A549 (cell line): Measurements from ENCODE around the gene CTAGE9. TPM values are rescaled to one million over a fixed set of nuclear protein-coding genes. Genes with fewer than 3 reads are reported as not detected.

Source experiments
- ATAC-seq, 2 experiments: fragments of 200-7000 bp in 1 of 2; fragments of >200 bp in 1 of 2; cut with Nextera tagmentation in 1 of 2; cut with Tn5 transposase in 1 of 2; 3 replicates each; pipeline versions ENCODE4 v1.8.0 to v1.9.1; 2018 to 2020; ENCODE audit warnings: mild to moderate bottlenecking in 1 of 2, moderate library complexity in 1 of 2
- CTCF ChIA-PET: fragments of 300-600 bp; sonication (Branson Sonifier 250); formaldehyde crosslinking; extraction: SDS; loops from one replicate; lab custom pipeline; 2021; ENCODE audit warnings: antibody characterized with exemption, inconsistent platforms; lab: Yijun Ruan, JAX
- POLR2A ChIA-PET: fragments of 350-600 bp; formaldehyde crosslinking; extraction: SDS; loops from one replicate; lab custom pipeline; 2021; ENCODE audit warnings: antibody characterized with exemption, inconsistent platforms; lab: Yijun Ruan, JAX
- DNase-seq, 2 experiments: peaks; one replicate each; pipeline versions ENCODE4 v3.0.0 to v3.0.0-alpha.2; 2011 to 2016; ENCODE audit warnings: low read depth in 1 of 2, low spot score in 1 of 2
- FAIRE-seq: peaks from 2 replicates; lab custom pipeline; 2011; peaks lifted over from hg19 to GRCh38; lab: Jason Lieb, UNC
- H3K27ac ChIP-seq, 2 experiments: fragments of >200 bp; sonication (Bioruptor Twin); formaldehyde crosslinking; 3 replicates each; pipeline ENCODE4 v1.5.1; 2016 to 2017
- H3K4me1 ChIP-seq: fragments of >200 bp; sonication (Bioruptor Twin); formaldehyde crosslinking; 3 replicates; pipeline ENCODE4 v1.6.1; 2016
- H3K4me2 ChIP-seq: fragments of >200 bp; sonication (Bioruptor Twin); formaldehyde crosslinking; 3 replicates; pipeline ENCODE4 v1.6.1; 2016
- H3K4me3 ChIP-seq: fragments of >200 bp; sonication (Bioruptor Twin); formaldehyde crosslinking; 3 replicates; pipeline ENCODE4 v1.5.1; 2016
- H3K9me3 ChIP-seq: fragments of >200 bp; sonication (Bioruptor Twin); formaldehyde crosslinking; 3 replicates; pipeline ENCODE4 v1.6.1; 2016
- ATOH8 ChIP-seq: fragments of 250-450 bp; sonication (Bioruptor Pico); IDR thresholded peaks from 2 replicates; pipeline ENCODE4 v1.5.0; 2020; ENCODE audit warnings: low read depth, mild to moderate bottlenecking, moderate library complexity
- BCL3 ChIP-seq: fragments of >200 bp; sonication (Bioruptor Twin); formaldehyde crosslinking; IDR thresholded peaks from 3 replicates; pipeline ENCODE4 v1.6.1; 2016
- CEBPB ChIP-seq, 2 experiments: fragments of >200 bp in 1 of 2; sonication (Bioruptor Twin) in 1 of 2; formaldehyde crosslinking in 1 of 2; IDR thresholded peaks; 2 replicates each; pipeline ENCODE4 v1.6.1; 2012 to 2016
- E2F6 ChIP-seq: IDR thresholded peaks from 2 replicates; pipeline ENCODE4 v1.6.1; 2012; ENCODE audit warnings: low read depth, borderline replicate concordance
- EHF ChIP-seq: fragments of 250-450 bp; sonication (Bioruptor Pico); IDR thresholded peaks from 2 replicates; pipeline ENCODE4 v1.5.0; 2020; ENCODE audit warnings: mild to moderate bottlenecking
- EHMT2 ChIP-seq: fragments of 200-600 bp; sonication (generic); IDR thresholded peaks from 2 replicates; pipeline ENCODE4 v1.6.1; 2016; ENCODE audit warnings: antibody characterized with exemption, low read depth, mild to moderate bottlenecking, moderate library complexity
- ELK1 ChIP-seq: fragments of 150-350 bp; IDR thresholded peaks from 2 replicates; pipeline ENCODE4 v1.6.1; 2014; ENCODE audit warnings: low read depth, mild to moderate bottlenecking, low read length
- EP300 ChIP-seq, 2 experiments: fragments of >200 bp; sonication (Bioruptor Twin); formaldehyde crosslinking; IDR thresholded peaks; 2 replicates in 1 of 2; 3 replicates in 1 of 2; pipeline ENCODE4 v1.6.1; 2016 to 2017
- FOSL2 ChIP-seq, 2 experiments: fragments of 450-650 bp in 1 of 2; fragments of >200 bp in 1 of 2; sonication (Bioruptor Twin) in 1 of 2; formaldehyde crosslinking; IDR thresholded peaks; 2 replicates each; pipeline versions ENCODE4 v1.5.0 to v1.6.1; 2016 to 2020; ENCODE audit warnings: mild to moderate bottlenecking in 1 of 2, moderate library complexity in 1 of 2
- HMGXB4 ChIP-seq: fragments of 250-450 bp; sonication (Bioruptor Pico); IDR thresholded peaks from 2 replicates; pipeline ENCODE4 v1.5.0; 2021; ENCODE audit warnings: mild to moderate bottlenecking, moderate library complexity, borderline replicate concordance
- HOXB13 ChIP-seq: fragments of 250-450 bp; sonication (Bioruptor Pico); IDR thresholded peaks from 2 replicates; pipeline ENCODE4 v1.5.0; 2020; ENCODE audit warnings: low read depth, mild to moderate bottlenecking, moderate library complexity
- KDM5A ChIP-seq: fragments of 200-600 bp; sonication (generic); IDR thresholded peaks from 2 replicates; pipeline ENCODE4 v1.6.1; 2016; ENCODE audit warnings: antibody characterized with exemption, mild to moderate bottlenecking
- MAFK ChIP-seq: fragments of 450-650 bp; IDR thresholded peaks from 2 replicates; pipeline ENCODE4 v1.6.1; 2014; ENCODE audit not compliant: partially characterized antibody
- NR3C1 ChIP-seq: fragments of >200 bp; sonication (Bioruptor Twin); formaldehyde crosslinking; IDR thresholded peaks from 3 replicates; pipeline ENCODE4 v1.6.1; 2017
- PBX3 ChIP-seq: IDR thresholded peaks from 2 replicates; pipeline ENCODE4 v1.6.1; 2012
- PHF8 ChIP-seq: fragments of 200-600 bp; sonication (generic); IDR thresholded peaks from 2 replicates; pipeline ENCODE4 v1.6.1; 2016; ENCODE audit warnings: low read depth, mild to moderate bottlenecking, antibody characterized with exemption, moderate library complexity, borderline replicate concordance
- RAD21 ChIP-seq, 2 experiments: fragments of >200 bp in 1 of 2; sonication (Bioruptor Twin) in 1 of 2; formaldehyde crosslinking in 1 of 2; IDR thresholded peaks in 1 of 2; conservative IDR thresholded peaks in 1 of 2; 2 replicates in 1 of 2; 3 replicates in 1 of 2; pipeline ENCODE4 v1.6.1; 2012 to 2018; ENCODE audit warnings: inconsistent platforms in 1 of 2
- RFX5 ChIP-seq: fragments of 450-650 bp; IDR thresholded peaks from 2 replicates; pipeline ENCODE4 v1.7.1; 2014; ENCODE audit warnings: antibody characterized with exemption, mild to moderate bottlenecking, moderate library complexity
- SMC3 ChIP-seq: fragments of >200 bp; sonication (Bioruptor Twin); formaldehyde crosslinking; IDR thresholded peaks from 3 replicates; pipeline ENCODE4 v1.6.1; 2018; ENCODE audit warnings: inconsistent platforms
- ZFP36 ChIP-seq: fragments of 450-650 bp; IDR thresholded peaks from 2 replicates; pipeline ENCODE4 v1.6.1; 2014; ENCODE audit warnings: borderline replicate concordance; ENCODE audit not compliant: partially characterized antibody
- ZSCAN20 ChIP-seq: fragments of 250-450 bp; sonication (Bioruptor Pico); IDR thresholded peaks from 2 replicates; pipeline ENCODE4 v1.8.0; 2022; ENCODE audit warnings: mild to moderate bottlenecking, moderate library complexity
- WGBS: methylation state at CpG from one replicate; pipeline ENCODE4 v1.1.6; 2017; ENCODE audit errors: missing lambda C conversion rate; 5-methylcytosine and 5-hydroxymethylcytosine counted together
- polyA plus RNA-seq, 4 experiments: library from polyadenylated mRNA; depleted of rRNA in 3 of 4; stranded (reverse); fragments of >200 nt; fragmentation: RNase III in 1 of 4; extraction: RNeasy Plus Mini Kit Qiagen cat#74134 plus additional on column Dnase treatment in 1 of 4; gene quantifications; 2 replicates in 3 of 4; 3 replicates in 1 of 4; pipeline ENCODE4 v1.2.3, GENCODE V29; 2011 to 2017

Gene CTAGE9
- polyA plus RNA-seq, 2 of the 4 experiments (the other 2 are of a cell fraction), result not detected

- TF ChIP-seq ATOH8 (CRISPR knock-in tag) (no peak), ZSCAN20 (CRISPR knock-in tag) (no peak), E2F6 (no peak), CEBPB (IDR thresholded peaks at IDR 0.05) (no peak)
Observed at GRCh38 chr6:131755597-131755996, 44.8 kb upstream of the CTAGE9 start (continued).

- POLR2A ChIA-PET, result no interaction called here
- DNase-seq (no peak), ATAC-seq (no peak)
- CTCF ChIA-PET, result no interaction called here
- TF ChIP-seq NR3C1 (no peak), BCL3 (no peak), HOXB13 (CRISPR knock-in tag) (no peak), PHF8 (no peak), RAD21 (conservative IDR thresholded peaks at IDR 0.05 in 1 of 2, IDR thresholded peaks at IDR 0.05 in 1 of 2) (no peak), HMGXB4 (CRISPR knock-in tag) (no peak), MAFK (no peak), EP300 (IDR thresholded peaks at IDR 0.05) (no peak), EHF (CRISPR knock-in tag) (no peak)
- TF ChIP-seq, all 56 proteins: peak for 0
- H3K4me2 ChIP-seq, result no peak overlapping the region
- FAIRE-seq, result no peak
- H3K27ac ChIP-seq, result no peak overlapping the region
- 51% methylated on average over 9 of the region's 9 CpGs for WGBS
- no peaks in the 10 kb centered on the region for H3K4me1 ChIP-seq
- no peaks in the 10 kb centered on the region for H3K9me3 ChIP-seq
- no peak overlapping the region for H3K4me3 ChIP-seq
Observed at GRCh38 chr6:131754715-131755567, 44.1 kb upstream of the CTAGE9 start.

GRCh38 chr6:131754088-131754487, 43.3 kb upstream of the CTAGE9 start:
- Histone ChIP-seq H3K9me3 (no peaks in the 10 kb centered on the region), H3K27ac (no peak overlapping the region), H3K4me1 (no peaks in the 10 kb centered on the region), H3K4me2 (no peak overlapping the region), H3K4me3 (no peak overlapping the region)
- TF ChIP-seq RFX5, result no peak
- TF ChIP-seq PBX3, result no peak
- no peak for TF ChIP-seq ZFP36
- TF ChIP-seq SMC3, result no peak
- no peak for TF ChIP-seq FOSL2 (IDR thresholded peaks at IDR 0.05)
- no peak for TF ChIP-seq FOSL2 (CRISPR knock-in tag; IDR thresholded peaks at IDR 0.05)
- TF ChIP-seq MAFK, result no peak
- TF ChIP-seq ELK1, result no peak
- no peak for TF ChIP-seq KDM5A
- TF ChIP-seq EHMT2, result no peak
- POLR2A ChIA-PET, result no interaction called here
- FAIRE-seq (no peak), DNase-seq (no peak), ATAC-seq (no peak)
- WGBS, result 79% methylated on average over 1 of the region's 1 CpG
- CTCF ChIA-PET, result no interaction called here
